Astrocyte of the spinal cord (primary cell): ENCODE data around the gene CNTN5.

Source experiments
- DNase-seq: peaks from one replicate; pipeline ENCODE4 v3.0.0; 2011; ENCODE audit warnings: low read depth, low spot score
- H3K4me3 ChIP-seq: 2 replicates; pipeline ENCODE4 v1.5.1; 2011; ENCODE audit warnings: low read depth, mild to moderate bottlenecking, low read length, moderate library complexity
- CTCF ChIP-seq: IDR thresholded peaks from 2 replicates; pipeline ENCODE4 v1.5.1; 2012; ENCODE audit warnings: low read depth, mild to moderate bottlenecking, low read length, inconsistent platforms
- in situ Hi-C: cut with HindIII; loops from 2 replicates; pipeline ENCODE4 v1.10.0; 2017; ENCODE audit warnings: low sequenced_read_pairs

Gene CNTN5

DNA sequence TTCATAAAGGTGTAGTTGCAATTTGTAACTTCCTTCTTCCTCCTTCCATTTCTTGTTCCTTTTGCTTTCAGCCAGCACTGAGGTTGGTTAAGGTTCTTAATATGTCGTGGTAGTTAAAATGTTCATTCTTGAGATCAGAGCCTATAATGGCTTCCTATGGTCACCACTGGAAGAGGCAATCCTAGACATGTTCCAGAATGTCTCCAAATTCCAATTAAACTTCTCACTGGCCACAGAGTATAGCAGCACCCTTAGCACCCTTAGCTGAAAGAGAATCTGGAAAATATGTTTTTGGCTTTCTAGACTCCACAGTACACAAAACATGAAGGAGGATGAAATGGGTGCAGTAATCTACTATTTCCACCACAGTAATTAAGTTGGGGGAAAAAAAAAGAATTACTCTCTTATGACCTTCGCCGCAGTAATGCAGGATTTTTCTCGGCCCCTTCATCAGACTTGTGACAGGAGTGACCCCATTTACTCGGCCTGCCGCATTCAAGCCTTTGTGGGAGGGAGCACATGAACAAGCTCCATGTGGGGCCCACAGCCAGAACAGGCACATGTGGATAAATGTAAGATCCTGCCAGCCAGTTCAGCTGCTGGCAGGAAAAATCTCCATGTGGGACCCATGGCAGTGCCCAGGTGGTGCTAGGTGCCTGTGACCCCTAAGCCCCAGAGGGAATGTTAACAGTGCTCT, 1317.5 kb downstream of the CNTN5 start:
- no peak overlapping the region for H3K4me3 ChIP-seq
- DNase-seq = no peak
- TF ChIP-seq CTCF = no peak
- in situ Hi-C loops = no loop called here

- in situ Hi-C loops = no loop called here
- DNase-seq = no peak
- TF ChIP-seq CTCF = no peak
- H3K4me3 ChIP-seq = no peak overlapping the region
These were observed 1319.9 kb downstream of the CNTN5 start for GRCh38 chr11:100340466-100341319.

DNA sequence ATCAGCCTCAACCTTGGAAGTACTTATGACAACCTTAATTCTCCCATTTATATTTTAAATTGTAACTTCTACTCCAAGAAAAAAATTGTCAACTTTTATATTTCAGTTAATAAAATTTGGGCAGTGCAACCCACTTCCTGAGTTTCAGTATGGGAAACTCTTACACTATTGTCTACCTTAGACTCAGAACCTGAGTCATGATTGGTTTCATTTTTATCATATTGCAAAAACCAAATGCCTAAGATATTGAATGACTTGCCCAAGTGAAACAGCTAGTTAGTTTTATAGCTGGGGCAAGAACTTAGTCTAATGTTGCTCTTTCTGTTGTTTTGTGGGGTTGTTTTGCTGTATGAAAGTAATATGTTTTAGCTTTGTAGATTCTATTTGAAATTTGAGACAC, 1332.3 kb downstream of the CNTN5 start:
- in situ Hi-C loops = no loop called here
- no peak for TF ChIP-seq CTCF
- DNase-seq = no peak
- H3K4me3 ChIP-seq = no peak overlapping the region

DNA sequence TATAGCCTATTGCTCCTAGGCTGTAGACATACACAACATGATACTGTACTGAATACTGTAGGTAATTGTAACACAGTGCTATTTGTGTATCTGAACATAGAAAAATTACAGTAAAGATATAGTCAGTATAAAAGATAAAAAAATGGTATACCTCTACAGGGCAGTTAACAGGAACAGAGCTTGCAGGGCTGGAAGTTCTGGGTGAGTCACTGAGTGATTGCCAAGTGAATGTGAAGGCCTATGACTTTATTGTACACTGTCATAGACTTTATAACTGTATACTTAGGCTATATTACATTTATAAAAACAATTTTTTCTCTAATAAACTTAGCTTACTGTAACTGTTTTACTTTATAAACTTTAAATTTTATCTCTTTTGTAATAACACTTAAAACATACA, 1334.0 kb downstream of the CNTN5 start:
- in situ Hi-C loops = no loop called here
- DNase-seq = no peak
- H3K4me3 ChIP-seq = no peak overlapping the region
- no peak for TF ChIP-seq CTCF

DNA sequence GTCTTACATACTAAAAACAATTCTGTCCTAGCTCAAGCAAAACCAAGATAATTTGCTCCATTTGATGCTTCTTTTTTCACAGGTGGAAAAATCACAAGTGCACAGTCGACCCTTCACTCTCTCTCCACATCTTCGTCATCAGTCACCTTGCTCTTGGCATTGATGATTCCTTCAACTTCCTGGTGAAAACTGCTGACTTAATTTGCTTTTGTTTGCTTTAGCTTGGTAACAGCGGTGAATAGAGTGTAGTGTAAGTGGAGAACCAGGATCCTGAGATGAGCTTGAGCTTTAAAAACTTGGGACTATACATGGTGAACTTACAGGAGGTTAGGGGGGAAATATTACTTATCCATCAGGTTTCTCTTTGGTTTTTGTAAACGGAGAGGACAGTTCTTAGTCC, 1335.3 kb downstream of the CNTN5 start:
- no peak for TF ChIP-seq CTCF
- no peak for DNase-seq
- H3K4me3 ChIP-seq = no peak overlapping the region

DNA sequence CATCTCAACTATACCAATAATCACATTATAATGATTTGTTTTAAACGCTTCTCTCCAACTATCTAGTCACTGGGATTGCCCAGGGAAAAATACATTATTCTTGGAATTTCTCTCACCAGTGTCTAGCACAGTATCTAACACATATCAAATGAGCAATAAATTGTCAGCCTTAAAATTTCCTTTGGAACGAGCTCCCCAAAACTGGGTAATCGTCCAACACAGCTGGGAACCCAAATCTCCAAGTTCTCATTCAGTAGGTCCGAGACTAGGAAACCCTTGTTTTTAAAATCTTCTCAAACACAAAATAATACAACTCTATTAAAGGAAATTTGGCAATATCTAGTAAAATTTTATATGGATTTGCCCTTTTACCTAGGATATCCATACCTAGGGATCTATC, 1338.5 kb downstream of the CNTN5 start:
- no peak for TF ChIP-seq CTCF
- H3K4me3 ChIP-seq = no peak overlapping the region
- no peak for DNase-seq
- in situ Hi-C loops = no loop called here

More for the DNA sequence above, 1335.3 kb downstream of the CNTN5 start:
- in situ Hi-C loops = no loop called here
